Fibroblast of the aortic adventitia (primary cell): ENCODE results near the gene KRTAP5-5. TPM values are rescaled to one million over a fixed set of nuclear protein-coding genes. Genes with fewer than 3 reads are reported as not detected.
"Not testable (repeated sequence)": the region's sequence is repeated elsewhere in the genome, so short reads cannot be mapped to it uniquely, and the experiment has no call there.

Experiments used
- DNase-seq: peaks from one replicate; pipeline ENCODE4 v3.0.0-alpha.2; 2010; ENCODE audit warnings: low read depth
- H3K4me3 ChIP-seq: 2 replicates; pipeline ENCODE4 v1.5.1; 2011; ENCODE audit warnings: low read depth, mild to moderate bottlenecking, control low read depth, low read length, moderate library complexity
- CTCF ChIP-seq: IDR thresholded peaks from 2 replicates; pipeline ENCODE4 v1.5.1; 2011; ENCODE audit warnings: mild to moderate bottlenecking, low read length, control low read depth, inconsistent platforms; ENCODE audit not compliant: insufficient read depth
- total RNA-seq: library from RNA; depleted of rRNA; stranded (reverse); fragments of >200 nt; gene quantifications from 2 replicates; pipeline ENCODE4 v1.2.3, GENCODE V29; 2012; ENCODE audit warnings: low replicate concordance

The KRTAP5-5 gene
- total RNA-seq, 1 donor: not detected

GRCh38 chr11:1655168-1656060, 25.8 kb downstream of the KRTAP5-5 start:
- DNase-seq: no peak
- no peak for TF ChIP-seq CTCF
- H3K4me3 ChIP-seq: no peak overlapping the region

GRCh38 chr11:1656061-1656441, 26.5 kb downstream of the KRTAP5-5 start:
- no peak overlapping the region for H3K4me3 ChIP-seq
- DNase-seq: no peak
- no peak for TF ChIP-seq CTCF

- H3K4me3 ChIP-seq: no peak overlapping the region
- no peak for DNase-seq
- TF ChIP-seq CTCF: no peak
Measured at GRCh38 chr11:1656670-1657069, 27.1 kb downstream of the KRTAP5-5 start.

GRCh38 chr11:1659506-1659905, 29.9 kb downstream of the KRTAP5-5 start:
- H3K4me3 ChIP-seq: no peak overlapping the region
- no peak for TF ChIP-seq CTCF
- DNase-seq: no peak

GRCh38 chr11:1660111-1660867, 30.7 kb downstream of the KRTAP5-5 start:
- H3K4me3 ChIP-seq: no peak overlapping the region
- no peak for DNase-seq
- TF ChIP-seq CTCF: no peak

DNA sequence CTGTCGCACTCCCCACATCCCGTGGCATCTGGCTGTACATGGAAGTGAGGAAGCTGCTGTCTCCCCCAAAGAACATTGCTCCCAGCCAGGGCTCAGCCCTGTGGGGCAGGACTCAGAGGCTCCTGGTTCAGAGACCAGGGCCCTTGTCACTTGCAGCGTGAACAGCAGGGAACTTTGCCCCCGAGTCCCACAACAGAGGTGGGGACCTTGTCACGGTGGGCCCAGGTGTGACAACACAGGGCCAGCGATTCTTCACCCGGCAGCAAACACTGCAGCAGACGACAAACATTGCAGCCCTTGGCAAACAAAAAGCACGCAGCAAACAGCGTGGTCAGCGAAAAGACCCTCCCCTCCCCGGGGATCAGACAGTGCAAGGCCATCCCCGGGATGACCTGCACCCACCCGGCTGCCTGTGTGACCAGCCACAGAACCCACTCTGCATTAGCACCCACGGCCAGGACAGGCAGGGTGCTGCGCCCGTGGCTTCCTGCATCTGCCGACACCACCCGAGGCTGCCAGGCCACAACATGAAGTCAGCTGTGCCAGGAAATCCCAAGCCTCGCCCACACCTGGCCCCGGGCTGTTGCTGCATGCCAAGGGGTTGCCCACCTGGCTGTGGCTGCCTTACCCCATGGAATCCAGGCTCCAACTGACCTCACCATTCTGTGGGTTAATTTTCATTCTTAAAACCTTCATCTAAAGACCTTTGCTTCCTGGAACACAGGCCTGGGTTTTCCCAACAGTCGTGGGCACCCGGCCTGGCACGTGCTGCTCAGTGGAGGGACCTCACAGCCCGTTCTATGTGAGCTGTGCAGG, 32.1 kb downstream of the KRTAP5-5 start:
- not testable (repeated sequence) for H3K4me3 ChIP-seq, DNase-seq

DNA sequence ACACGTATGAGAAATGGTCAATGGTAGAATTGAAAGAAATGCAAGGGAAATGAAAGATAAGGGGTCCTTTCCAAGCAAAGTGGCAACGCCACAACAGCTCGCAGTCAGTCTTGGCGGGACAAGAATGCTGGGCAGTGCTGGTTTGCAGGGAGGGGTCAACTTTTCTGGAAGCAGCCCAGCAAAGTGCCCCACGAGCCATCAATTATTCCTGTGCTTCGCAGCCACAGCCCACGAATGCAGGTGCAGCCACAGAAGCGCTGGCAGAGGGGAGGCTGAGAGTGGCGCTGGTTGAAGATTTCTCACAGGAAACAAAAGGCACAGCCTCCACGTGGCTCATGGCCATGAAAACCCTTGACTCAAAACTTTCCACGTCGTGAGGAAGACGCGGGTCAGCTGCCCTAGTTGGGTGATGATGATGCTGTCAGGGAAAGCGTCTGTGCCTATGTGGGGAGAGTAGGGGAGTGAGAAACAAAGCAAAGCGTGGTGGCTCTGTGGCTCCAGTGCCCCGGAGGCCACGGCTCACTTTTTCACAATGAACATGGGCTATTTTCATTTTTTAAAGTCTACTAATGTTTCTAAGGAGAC, 33.2 kb downstream of the KRTAP5-5 start:
- H3K4me3 ChIP-seq, DNase-seq: not testable (repeated sequence)
